IMR-90 (cell line): ENCODE results near the gene KCNIP3. TPM values are rescaled to one million over a fixed set of nuclear protein-coding genes. Genes with fewer than 3 reads are reported as not detected.

Experiments
- ATAC-seq: fragments of 200-7000 bp; cut with Tn5 transposase; 2 replicates; pipeline ENCODE4 v1.9.1; 2020; ENCODE audit warnings: low read depth, mild to moderate bottlenecking, moderate library complexity
- BruUV-seq: library from RNA; stranded (reverse); fragments of 400-500 nt; replicated peaks from 2 replicates; lab custom pipeline; 2021; lab: Mats Ljungman, UMichigan
- CTCF ChIA-PET: fragments of 300-600 bp; formaldehyde crosslinking; extraction: SDS; loops from one replicate; lab custom pipeline; 2021; ENCODE audit warnings: antibody characterized with exemption; lab: Yijun Ruan, JAX
- POLR2A ChIA-PET: fragments of 300-600 bp; sonication (Branson Sonifier 250); formaldehyde crosslinking; loops from one replicate; lab custom pipeline; 2022; ENCODE audit warnings: antibody characterized with exemption; ENCODE audit not compliant: unreplicated experiment; lab: Charles Lee
- DNase-seq: peaks from one replicate; pipeline ENCODE4 v3.0.0; 2013
- H2AFZ ChIP-seq: replicated peaks from 2 replicates; pipeline ENCODE3; 2013; ENCODE audit warnings: low read length, mild to moderate bottlenecking; ENCODE audit not compliant: poor library complexity
- H2AK5ac ChIP-seq: 2 replicates; pipeline ENCODE4 v1.6.1; 2013; ENCODE audit warnings: low read depth, low read length, inconsistent platforms
- H2AK9ac ChIP-seq: replicated peaks from 2 replicates; pipeline ENCODE3; 2013; ENCODE audit warnings: mild to moderate bottlenecking, low read depth, low read length, moderate library complexity; ENCODE audit not compliant: poor library complexity
- H2BK120ac ChIP-seq: 2 replicates; pipeline ENCODE4 v1.6.1; 2013; ENCODE audit warnings: low read depth, low read length, inconsistent platforms
- H2BK15ac ChIP-seq: 3 replicates; pipeline ENCODE4 v1.6.1; 2013; ENCODE audit warnings: low read depth, low read length, inconsistent platforms
- H2BK20ac ChIP-seq: 2 replicates; pipeline ENCODE4 v1.6.1; 2013; ENCODE audit warnings: low read depth, mild to moderate bottlenecking, inconsistent platforms, low read length, moderate library complexity
- H2BK5ac ChIP-seq: 2 replicates; pipeline ENCODE4 v1.6.1; 2013; ENCODE audit warnings: mild to moderate bottlenecking, low read depth, low read length, inconsistent platforms; ENCODE audit not compliant: poor library complexity, severe bottlenecking
- H3K14ac ChIP-seq: replicated peaks from 2 replicates; pipeline ENCODE4 v1.6.1; 2013; ENCODE audit warnings: low read depth, low read length, inconsistent platforms
- H3K18ac ChIP-seq: 2 replicates; pipeline ENCODE4 v1.6.1; 2013; ENCODE audit warnings: low read depth, low read length, control low read depth
- H3K23ac ChIP-seq: 2 replicates; pipeline ENCODE4 v1.6.1; 2013; ENCODE audit warnings: low read depth, low read length, inconsistent platforms
- H3K27ac ChIP-seq: 2 replicates; pipeline ENCODE4 v1.5.1; 2013; ENCODE audit warnings: mild to moderate bottlenecking, control low read depth, low read length; ENCODE audit not compliant: insufficient read depth
- H3K27me3 ChIP-seq: 2 replicates; pipeline ENCODE4 v1.6.1; 2013; ENCODE audit warnings: low read length; ENCODE audit not compliant: control insufficient read depth, insufficient read depth
- H3K36me3 ChIP-seq: 2 replicates; pipeline ENCODE4 v1.6.1; 2013; ENCODE audit warnings: low read length, mixed read lengths; ENCODE audit not compliant: control insufficient read depth, insufficient read depth
- H3K4ac ChIP-seq: 2 replicates; pipeline ENCODE4 v1.6.1; 2013; ENCODE audit warnings: low read depth, low read length, inconsistent platforms
- H3K4me1 ChIP-seq: 2 replicates; pipeline ENCODE4 v1.6.1; 2013; ENCODE audit warnings: low read length, mixed read lengths; ENCODE audit not compliant: control insufficient read depth, insufficient read depth
- H3K4me2 ChIP-seq: 2 replicates; pipeline ENCODE4 v1.6.1; 2013; ENCODE audit warnings: low read depth, mild to moderate bottlenecking, control low read depth, low read length, moderate library complexity
- H3K4me3 ChIP-seq: 2 replicates; pipeline ENCODE4 v1.5.1; 2013; ENCODE audit warnings: low read depth, mild to moderate bottlenecking, control low read depth, low read length, moderate library complexity; ENCODE audit not compliant: insufficient read depth
- H3K56ac ChIP-seq: 2 replicates; pipeline ENCODE4 v1.6.1; 2013; ENCODE audit warnings: low read length, inconsistent platforms; ENCODE audit not compliant: insufficient read depth; ENCODE audit errors: extremely low read depth
- H3K79me1 ChIP-seq, 2 experiments: 2 replicates each; pipeline ENCODE4 v1.6.1; 2013; ENCODE audit warnings: low read length in 2 of 2, inconsistent platforms in 1 of 2, low read depth in 1 of 2
- H3K9ac ChIP-seq: 2 replicates; pipeline ENCODE4 v1.6.1; 2013; ENCODE audit warnings: low read depth, low read length, control low read depth
- H3K9me1 ChIP-seq: 2 replicates; pipeline ENCODE4 v1.6.1; 2013; ENCODE audit warnings: low read length, inconsistent platforms; ENCODE audit not compliant: insufficient read depth
- H3K9me3 ChIP-seq: 2 replicates; pipeline ENCODE4 v1.6.1; 2013; ENCODE audit warnings: low read length; ENCODE audit not compliant: control insufficient read depth, insufficient read depth
- H4K20me1 ChIP-seq: 2 replicates; pipeline ENCODE4 v1.6.1; 2013; ENCODE audit warnings: low read length, inconsistent platforms; ENCODE audit not compliant: insufficient read depth
- H4K5ac ChIP-seq: 2 replicates; pipeline ENCODE4 v1.6.1; 2013; ENCODE audit warnings: mild to moderate bottlenecking, low read depth, low read length, control low read depth
- H4K8ac ChIP-seq, 2 experiments: 2 replicates each; pipeline ENCODE4 v1.6.1; 2013; ENCODE audit warnings: low read depth in 2 of 2, low read length in 2 of 2, control low read depth in 1 of 2, inconsistent platforms in 1 of 2
- H4K91ac ChIP-seq: 2 replicates; pipeline ENCODE4 v1.6.1; 2013; ENCODE audit warnings: low read depth, low read length, inconsistent platforms; ENCODE audit not compliant: insufficient read depth
- CHD1 ChIP-seq: IDR thresholded peaks from 2 replicates; pipeline ENCODE4 v1.6.1; 2012; ENCODE audit warnings: low read depth, low read length, improper control_type of control experiment
- WGBS, 2 experiments: methylation state at CpG; one replicate each; pipeline versions ENCODE4 v1.1.5 to v1.1.7; 2013; ENCODE audit warnings: missing lambda C conversion rate in 2 of 2; ENCODE audit not compliant: insufficient read length in 1 of 2; ENCODE audit errors: extremely low coverage in 2 of 2; 5-methylcytosine and 5-hydroxymethylcytosine counted together
- dilution Hi-C: fragments of 300-500 bp; cut with HindIII; formaldehyde crosslinking; loops from one replicate; pipeline ENCODE4 v1.14.3; 2018; ENCODE audit warnings: low sequenced_read_pairs; ENCODE audit not compliant: unreplicated experiment
- in situ Hi-C: fragments of 300-500 bp; cut with MboI; formaldehyde crosslinking; loops from 3 replicates; pipeline ENCODE4 v1.14.3; 2019; ENCODE audit warnings: low sequenced_read_pairs, inconsistent platforms, mixed read lengths
- intact Hi-C: fragments of 100-400 bp; cut with micrococcal nuclease; formaldehyde crosslinking; loops from 2 replicates; pipeline ENCODE4 v1.10.0; 2022
- polyA plus RNA-seq, 3 experiments: library from polyadenylated mRNA; depleted of rRNA; stranded (reverse); fragments of >200 nt; gene quantifications; 2 replicates each; pipeline ENCODE4 v1.2.3, GENCODE V29; 2012; ENCODE audit warnings: low replicate concordance in 1 of 3
- total RNA-seq: library from RNA; depleted of rRNA; stranded (reverse); fragments of >200 nt; gene quantifications from 2 replicates; pipeline ENCODE4 v1.2.3, GENCODE V29; 2012
- TF ChIP-seq, protein P1 (sequence below): fragments of 150-350 bp; IDR thresholded peaks from 2 replicates; pipeline ENCODE4 v1.6.1; 2017; ENCODE audit warnings: mild to moderate bottlenecking, antibody characterized with exemption, low read length, low read depth
- TF ChIP-seq, protein P2 (sequence below): fragments of 150-350 bp; IDR thresholded peaks from 2 replicates; pipeline ENCODE4 v1.6.1; 2016; ENCODE audit warnings: low read depth, mild to moderate bottlenecking, low read length, moderate library complexity, borderline replicate concordance

Gene KCNIP3
- total and polyA plus RNA-seq, 2 of the 4 experiments (the other 2 are of a cell fraction): 0.72 to 1.4 TPM

- H2BK5ac ChIP-seq: no peak overlapping the region
- POLR2A ChIA-PET: no interaction called here
- no peak overlapping the region for H2BK15ac ChIP-seq
- H3K27ac ChIP-seq: no peak overlapping the region
- TF ChIP-seq, protein P1, sequence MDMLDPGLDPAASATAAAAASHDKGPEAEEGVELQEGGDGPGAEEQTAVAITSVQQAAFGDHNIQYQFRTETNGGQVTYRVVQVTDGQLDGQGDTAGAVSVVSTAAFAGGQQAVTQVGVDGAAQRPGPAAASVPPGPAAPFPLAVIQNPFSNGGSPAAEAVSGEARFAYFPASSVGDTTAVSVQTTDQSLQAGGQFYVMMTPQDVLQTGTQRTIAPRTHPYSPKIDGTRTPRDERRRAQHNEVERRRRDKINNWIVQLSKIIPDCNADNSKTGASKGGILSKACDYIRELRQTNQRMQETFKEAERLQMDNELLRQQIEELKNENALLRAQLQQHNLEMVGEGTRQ: no peak
- TF ChIP-seq CHD1: no peak
- TF ChIP-seq, protein P2, sequence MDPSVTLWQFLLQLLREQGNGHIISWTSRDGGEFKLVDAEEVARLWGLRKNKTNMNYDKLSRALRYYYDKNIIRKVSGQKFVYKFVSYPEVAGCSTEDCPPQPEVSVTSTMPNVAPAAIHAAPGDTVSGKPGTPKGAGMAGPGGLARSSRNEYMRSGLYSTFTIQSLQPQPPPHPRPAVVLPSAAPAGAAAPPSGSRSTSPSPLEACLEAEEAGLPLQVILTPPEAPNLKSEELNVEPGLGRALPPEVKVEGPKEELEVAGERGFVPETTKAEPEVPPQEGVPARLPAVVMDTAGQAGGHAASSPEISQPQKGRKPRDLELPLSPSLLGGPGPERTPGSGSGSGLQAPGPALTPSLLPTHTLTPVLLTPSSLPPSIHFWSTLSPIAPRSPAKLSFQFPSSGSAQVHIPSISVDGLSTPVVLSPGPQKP: no peak
- CTCF ChIA-PET: no interaction called here
- no peak overlapping the region for H4K8ac ChIP-seq
- H2AK5ac ChIP-seq: no peak overlapping the region
- in situ Hi-C loops (no loop called here), dilution Hi-C loops (no loop called here), intact Hi-C loops (no loop called here)
- no peak overlapping the region for H4K91ac ChIP-seq
- no peak overlapping the region for H3K4ac ChIP-seq
- H3K9me3 ChIP-seq: no peaks in the 10 kb centered on the region
- H2BK20ac ChIP-seq: no peak overlapping the region
- no peaks in the 10 kb centered on the region; the same call in 1 of the 2 replicates for H3K9me1 ChIP-seq
- H3K18ac ChIP-seq: no peak overlapping the region
- no peaks in the 10 kb centered on the region for H3K4me1 ChIP-seq
- no peaks in the 10 kb centered on the region for H3K79me1 ChIP-seq
- H3K23ac ChIP-seq: no peak overlapping the region
- no peak overlapping the region for H3K9ac ChIP-seq
- peaks cover 3% of the 10 kb centered on the region for H3K27me3 ChIP-seq
- no peak overlapping the region for H2AK9ac ChIP-seq
- DNase-seq: no peak
- no peak overlapping the region for H3K4me2 ChIP-seq
- H3K56ac ChIP-seq: no peak overlapping the region
- no peak overlapping the region for H2AFZ ChIP-seq
- BruUV-seq: no TSS peak
- ATAC-seq: no peak
- no peaks in the 10 kb centered on the region for H4K20me1 ChIP-seq
- H4K5ac ChIP-seq: no peak overlapping the region
- H3K36me3 ChIP-seq: no peaks in the 10 kb centered on the region
- 52% methylated on average over 3 of the region's 6 CpGs; no CpG with 5 or more reads in 1 of the 2 experiments for WGBS, 2 experiments
- H2BK120ac ChIP-seq: no peak overlapping the region
- no peak overlapping the region for H3K4me3 ChIP-seq
- no peak overlapping the region for H3K14ac ChIP-seq
These were observed 88.9 kb downstream of the KCNIP3 start for GRCh38 chr2:95386031-95386430.
